Measurements from ENCODE around the gene UXS1. TPM values are rescaled to one million over a fixed set of nuclear protein-coding genes. Genes with fewer than 3 reads are reported as not detected.

Gene UXS1
- total and polyA plus RNA-seq, 2 of the 8 experiments (the other 6 are each of a cell fraction or from before 2014, with no cell fraction given) = 44.5 to 63.4 TPM

GRCh38 chr2:106165029-106165428, 29.1 kb downstream of the UXS1 start:
- ChIA-PET CTCF (ENCODE audit: partially characterized antibody) (interaction anchor here (0.7 to 1.6 kb wide), 12 partner anchors 9 to 159 kb away, joined by 3 to 11 read pairs (median 3); no protein-coding TSS in a partner anchor), POLR2A (ENCODE audit: partially characterized antibody) (interaction anchor here (0.6 to 1.4 kb wide), 6 partner anchors 12 to 107 kb away, joined by 3 to 4 read pairs (median 3); no protein-coding TSS in a partner anchor)
- H3K27me3 ChIP-seq (replicated peaks in 1 of 4; ENCODE audit: control insufficient read depth in 3 of 4, extremely low read depth in 1 of 4, insufficient read depth in 3 of 4, low read length in 3 of 4) = peaks cover 0 to 1% (median 0%) of the 10 kb centered on the region in 4 experiments; a peak in 1 of 7 replicates
- 5% methylated on average over 3 of the region's 3 CpGs; no CpG with 5 or more reads in 1 of the 2 experiments for WGBS, 2 experiments (ENCODE audit: extremely low coverage in 1 of 2, insufficient coverage in 1 of 2, insufficient read length in 1 of 2, insufficient replicate concordance in 2 of 2, low coverage in 1 of 2, low lambda C conversion rate in 2 of 2, missing lambda C conversion rate in 1 of 2)
- peaks cover 0 to 6% (median 2%) of the 10 kb centered on the region in 4 experiments; a peak in 3 of 8 replicates for H3K36me3 ChIP-seq (ENCODE audit: control insufficient read depth in 2 of 4, insufficient read depth in 4 of 4, low read length in 3 of 4)
- no peaks in the 10 kb centered on the region for H3K23me2 ChIP-seq (ENCODE audit: low read depth, low read length)
- H3K56ac ChIP-seq (replicated peaks; ENCODE audit: insufficient read length, low read depth, low read length) = no peak overlapping the region
- H3K4me2 ChIP-seq (ENCODE audit: insufficient read depth in 1 of 2, low read depth in 2 of 2, low read length in 2 of 2) = peak overlapping the region; percentile 64 to 74; a peak in 3 of 4 replicates
- no peak overlapping the region for H4K91ac ChIP-seq (replicated peaks; ENCODE audit: insufficient read length, low read length)
- peaks cover 16 to 31% (median 18%) of the 10 kb centered on the region in 4 experiments for H3K4me1 ChIP-seq (replicated peaks in 1 of 4; ENCODE audit: control insufficient read depth in 3 of 4, insufficient read depth in 4 of 4, low read length in 3 of 4)
- H3K9ac ChIP-seq (replicated peaks in 1 of 4; ENCODE audit: extremely low read depth in 1 of 4, low read depth in 3 of 4, low read length in 3 of 4) = no peak overlapping the region
- no peak overlapping the region for H3K14ac ChIP-seq (ENCODE audit: insufficient read length)
- no peak overlapping the region for H2BK120ac ChIP-seq (replicated peaks; ENCODE audit: low read depth, low read length)
- H4K8ac ChIP-seq (ENCODE audit: extremely low read depth, insufficient read depth, low read length) = no peak overlapping the region
- no peak overlapping the region for H2BK20ac ChIP-seq (ENCODE audit: low read length)
- H4K20me1 ChIP-seq (replicated peaks in 1 of 2; ENCODE audit: control insufficient read depth in 1 of 2, insufficient read depth in 2 of 2, low read length in 2 of 2) = peaks cover 3 to 4% of the 10 kb centered on the region in 2 experiments
- H3K9me3 ChIP-seq (ENCODE audit: insufficient read depth in 2 of 2, low read depth in 1 of 2, low read length in 1 of 2) = no peaks in the 10 kb centered on the region
- H3K79me2 ChIP-seq (ENCODE audit: control insufficient read depth in 1 of 2, insufficient read depth in 2 of 2, low read length in 2 of 2) = peaks cover 0 to 41% of the 10 kb centered on the region in 2 experiments
- H3K23ac ChIP-seq (ENCODE audit: insufficient read length) = no peak overlapping the region
- H3K18ac ChIP-seq (ENCODE audit: extremely low read depth, low read length) = no peak overlapping the region
- H2BK5ac ChIP-seq (ENCODE audit: low read depth, low read length) = no peak overlapping the region
- FAIRE-seq = peak; percentile 95
- H2AFZ ChIP-seq (ENCODE audit: low read length) = no peak overlapping the region
- peak overlapping the region; percentile 36; the same call in 1 of the 2 replicates for H3K27ac ChIP-seq (ENCODE audit: low read depth, low read length)
- H2BK12ac ChIP-seq (ENCODE audit: low read depth, low read length) = no peak overlapping the region; the same call in 1 of the 2 replicates
- H2BK15ac ChIP-seq (ENCODE audit: low read length) = no peak overlapping the region
- H3K79me1 ChIP-seq (ENCODE audit: low read depth, low read length) = peaks cover 6% of the 10 kb centered on the region; the same call in 1 of the 2 replicates
- DNase-seq (ENCODE audit: low read depth in 1 of 2, low spot score in 2 of 2) = peak in 1 of 2 experiments; percentile 60
- peak overlapping the region in 2 of 4 experiments; percentile 7 to 37; a peak in 3 of 8 replicates for H3K4me3 ChIP-seq (ENCODE audit: extremely low read depth in 1 of 4, insufficient read depth in 2 of 4, low read depth in 3 of 4, low read length in 4 of 4)
- no peak overlapping the region for H2AK5ac ChIP-seq (ENCODE audit: low read depth, low read length)
- H3K4ac ChIP-seq (replicated peaks; ENCODE audit: insufficient read length, low read depth, low read length) = no peak overlapping the region
- H4K5ac ChIP-seq (ENCODE audit: insufficient read length, low read depth, low read length) = no peak overlapping the region
- TF ChIP-seq CTCF (IDR thresholded peaks at IDR 0.05; ENCODE audit: control extremely low read depth in 1 of 3, insufficient read depth in 1 of 3, low read depth in 1 of 3, low read length in 3 of 3) (peak in 2 of 3 experiments; percentile 46 to 48; a peak in 2 of 4 replicates), CBX8 (IDR thresholded peaks at IDR 0.05; ENCODE audit: borderline replicate concordance, low read depth, low read length) (no peak), POLR2A (IDR thresholded peaks at IDR 0.05; ENCODE audit: control extremely low read depth in 1 of 2, low read depth in 2 of 2, low read length in 2 of 2) (no peak), RFX5 (IDR thresholded peaks at IDR 0.05; ENCODE audit: borderline replicate concordance, low read depth, low read length) (no peak), E2F6 (IDR thresholded peaks at IDR 0.05) (no peak), TAF1 (IDR thresholded peaks at IDR 0.05; ENCODE audit: low read depth, low read length) (no peak), TEAD4 (IDR thresholded peaks at IDR 0.05; ENCODE audit: low read depth, low read length) (peak; percentile 71), SP1 (IDR thresholded peaks at IDR 0.05; ENCODE audit: low read depth, low read length) (no peak), MAX (IDR thresholded peaks at IDR 0.05) (peak; percentile 37; the same call in 1 of the 2 replicates), SP4 (IDR thresholded peaks at IDR 0.05; ENCODE audit: low read length) (no peak)

Data from H1 (cell line).